Muscle of leg (tissue), 11 donors: ENCODE data around the gene FAM78A. TPM values are rescaled to one million over a fixed set of nuclear protein-coding genes. Genes with fewer than 3 reads are reported as not detected.

Experiments
- DNase-seq: peaks from one replicate; pipeline ENCODE4 v3.0.0; 2013
- H3K27ac ChIP-seq: one replicate; pipeline ENCODE4 v1.5.1; 2013; ENCODE audit warnings: mild to moderate bottlenecking, low read length, control low read depth
- H3K27me3 ChIP-seq: one replicate; pipeline ENCODE4 v1.6.1; 2013; ENCODE audit warnings: low read length; ENCODE audit not compliant: control insufficient read depth, insufficient read depth
- H3K36me3 ChIP-seq: one replicate; pipeline ENCODE4 v1.6.1; 2013; ENCODE audit warnings: low read length; ENCODE audit not compliant: control insufficient read depth, insufficient read depth
- H3K4me1 ChIP-seq: one replicate; pipeline ENCODE4 v1.6.1; 2013; ENCODE audit warnings: low read length; ENCODE audit not compliant: control insufficient read depth, insufficient read depth
- H3K4me3 ChIP-seq: one replicate; pipeline ENCODE4 v1.5.1; 2013; ENCODE audit warnings: low read length, control low read depth
- H3K9me3 ChIP-seq: replicated peaks from 2 replicates; pipeline ENCODE4 v1.6.1; 2013; ENCODE audit warnings: low read depth, low read length; ENCODE audit not compliant: control insufficient read depth
- WGBS: methylation state at CpG from one replicate; pipeline ENCODE4 v1.1.5; 2013; ENCODE audit warnings: missing lambda C conversion rate; ENCODE audit not compliant: insufficient coverage; 5-methylcytosine and 5-hydroxymethylcytosine counted together
- polyA plus RNA-seq, 8 donors: library from polyadenylated mRNA; unstranded; fragments of 120-200 nt; gene quantifications; one replicate each; pipeline versions ENCODE4 v1.2.1 to v1.2.3, GENCODE V29; 2013; ENCODE audit warnings: inconsistent platforms in 1 of 8, low replicate concordance in 1 of 8; ENCODE audit not compliant: insufficient read length in 8 of 8, insufficient read depth in 1 of 8
- total RNA-seq: library from RNA; stranded (reverse); fragments of 120-200 nt; gene quantifications from one replicate; pipeline ENCODE4 v1.2.4, GENCODE V29; 2013

FAM78A gene
- total and polyA plus RNA-seq, 9 donors: 23.0 to 45.2 (median 33.1) TPM

DNA sequence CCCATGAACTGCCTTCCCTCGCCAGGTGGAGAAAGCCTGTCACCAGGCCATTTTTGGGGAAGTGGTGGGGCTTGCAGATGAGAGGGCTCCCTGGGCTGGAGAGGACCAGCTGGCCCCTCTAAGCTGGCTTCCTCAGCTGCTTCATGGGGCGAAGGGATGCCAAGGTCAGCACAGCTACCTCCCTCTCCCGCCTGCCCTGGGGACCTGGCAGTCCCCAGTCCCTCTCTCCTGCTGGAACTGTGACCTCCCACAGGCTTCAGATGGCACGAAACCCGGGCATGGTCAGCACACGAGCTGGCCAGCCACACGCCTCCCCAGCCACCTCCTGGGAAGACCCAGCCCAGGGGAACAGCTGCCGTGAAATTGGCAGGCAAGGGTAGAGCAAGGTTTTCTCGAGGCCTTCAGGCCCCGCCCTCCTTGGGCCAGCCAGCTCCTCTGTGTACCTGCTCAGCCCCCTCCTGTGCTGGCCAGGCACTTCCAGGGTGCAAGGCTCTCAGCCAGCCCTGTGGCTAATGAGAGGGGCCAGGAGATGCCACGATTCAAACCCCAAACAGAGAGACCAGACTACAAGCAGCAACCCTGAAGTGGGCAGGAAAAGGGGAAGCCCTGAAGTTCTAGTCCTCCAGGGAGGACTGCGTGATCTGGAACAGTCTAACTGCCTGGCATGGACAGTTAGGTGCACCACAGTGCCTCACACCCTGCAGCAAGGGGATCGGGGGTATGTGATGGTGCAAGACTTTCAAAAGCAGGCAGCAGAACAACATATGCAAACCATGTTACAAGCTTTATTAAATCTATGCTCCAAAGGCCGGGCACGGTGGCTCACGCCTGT lies 26.1 kb upstream of the FAM78A start:
- Histone ChIP-seq H3K36me3 (peaks cover 6% of the 10 kb centered on the region), H3K4me3 (no peak overlapping the region), H3K4me1 (peaks cover 58% of the 10 kb centered on the region), H3K27ac (peak overlapping the region; percentile 74), H3K9me3 (no peaks in the 10 kb centered on the region), H3K27me3 (no peaks in the 10 kb centered on the region)
- 56% methylated on average over 13 of the region's 16 CpGs for WGBS
- peak; percentile 62 for DNase-seq

DNA sequence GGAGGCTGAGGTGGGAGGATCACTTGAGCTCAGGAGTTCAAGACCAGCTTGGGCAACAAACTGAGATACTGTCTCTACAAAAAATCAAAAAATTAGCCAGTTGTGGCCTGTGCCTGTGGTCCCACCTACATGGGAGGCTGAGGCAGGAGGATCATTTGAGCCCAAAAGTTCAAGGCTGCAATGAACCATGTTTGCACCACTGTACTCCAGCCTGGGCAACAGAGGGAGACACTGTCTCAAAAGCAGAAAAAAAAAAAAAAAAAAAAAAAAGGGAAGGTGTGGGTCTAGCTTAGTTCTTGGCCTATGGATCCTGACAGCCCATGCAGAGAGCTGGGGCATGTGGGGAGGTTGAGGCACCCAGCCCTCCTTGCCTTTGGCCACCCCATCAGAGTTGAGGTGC lies 24.1 kb upstream of the FAM78A start:
- H3K9me3 ChIP-seq: no peaks in the 10 kb centered on the region
- peaks cover 66% of the 10 kb centered on the region for H3K4me1 ChIP-seq
- H3K27me3 ChIP-seq: no peaks in the 10 kb centered on the region
- peaks cover 12% of the 10 kb centered on the region for H3K36me3 ChIP-seq
- H3K4me3 ChIP-seq: no peak overlapping the region
- H3K27ac ChIP-seq: peak overlapping the region; percentile 83
- no peak for DNase-seq

DNA sequence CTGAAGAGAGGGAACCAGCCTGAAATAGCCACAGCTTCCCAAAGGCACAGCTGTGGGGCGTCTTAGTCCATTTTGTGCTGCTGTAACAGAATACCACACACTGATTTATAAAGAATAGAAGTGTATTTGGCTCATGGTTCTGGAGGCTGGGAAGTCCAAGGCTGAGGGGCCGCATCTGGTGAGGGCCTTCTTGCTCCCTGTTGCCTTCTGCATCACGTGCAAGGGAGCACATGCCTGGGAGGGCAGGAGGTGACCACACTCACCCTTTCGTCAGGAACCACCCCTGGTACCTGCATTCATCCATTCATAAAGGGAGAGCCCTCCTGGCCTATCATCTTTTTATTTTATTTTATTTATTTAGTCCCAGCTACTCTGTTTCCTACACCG lies 23.6 kb upstream of the FAM78A start:
- no peaks in the 10 kb centered on the region for H3K27me3 ChIP-seq
- H3K27ac ChIP-seq: peak overlapping the region; percentile 83
- no peak overlapping the region for H3K4me3 ChIP-seq
- 79% methylated on average over 2 of the region's 5 CpGs for WGBS
- peaks cover 66% of the 10 kb centered on the region for H3K4me1 ChIP-seq
- no peaks in the 10 kb centered on the region for H3K9me3 ChIP-seq
- H3K36me3 ChIP-seq: peaks cover 12% of the 10 kb centered on the region
- DNase-seq: no peak

DNA sequence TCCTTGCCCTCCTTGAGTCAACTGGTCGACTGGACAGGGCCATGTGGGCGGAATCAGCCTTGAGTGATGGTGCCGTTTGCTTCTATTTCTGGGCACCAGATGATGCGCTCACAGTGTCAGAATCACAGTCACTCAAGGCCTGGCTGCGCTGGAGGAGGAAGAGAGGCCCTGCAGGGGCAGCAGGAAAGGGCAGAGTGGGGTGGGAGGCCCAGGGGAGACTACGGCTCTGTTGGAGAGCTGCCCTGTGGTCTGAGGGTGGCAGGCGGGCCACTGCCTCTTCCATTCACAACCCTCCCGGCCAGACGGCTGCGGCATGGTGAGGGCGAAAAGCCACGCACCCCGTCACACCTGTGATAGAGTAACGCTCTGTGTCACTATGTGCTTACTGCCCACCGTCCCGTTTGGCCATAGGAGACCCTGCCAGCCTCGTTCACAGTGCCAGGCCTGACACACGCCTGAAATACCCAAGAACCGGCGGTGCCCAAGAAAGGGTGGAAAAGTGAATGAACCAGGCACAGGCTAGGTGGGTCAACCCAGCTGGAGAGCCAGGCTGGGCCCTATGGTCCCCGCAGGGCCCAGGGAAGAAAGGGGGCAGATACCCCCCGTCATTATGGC lies 23.1 kb upstream of the FAM78A start:
- H3K4me1 ChIP-seq: peaks cover 62% of the 10 kb centered on the region
- DNase-seq: peak; percentile 62
- 86% methylated on average over 17 of the region's 22 CpGs for WGBS

DNA sequence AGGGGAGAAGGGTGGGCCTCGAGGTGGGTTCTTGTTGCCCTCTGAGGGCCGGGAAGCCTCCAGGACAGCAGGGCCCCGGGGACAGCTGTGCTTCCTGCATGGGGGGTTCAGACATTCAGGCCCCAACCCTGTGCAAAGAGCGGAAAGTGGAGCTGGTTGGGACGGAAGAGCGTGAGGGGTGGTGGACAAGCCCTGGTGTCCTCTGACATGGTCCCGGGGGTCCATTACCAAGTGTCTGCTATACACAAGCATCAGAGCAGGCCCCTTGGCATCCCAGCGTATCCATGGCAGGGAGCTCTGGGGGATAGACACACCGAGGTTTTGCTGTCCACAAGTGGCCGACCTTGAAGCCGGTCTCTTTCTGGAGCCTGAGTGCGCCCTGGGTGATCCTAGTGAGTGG lies 22.5 kb upstream of the FAM78A start:
- peak overlapping the region; percentile 83 for H3K27ac ChIP-seq
- H3K9me3 ChIP-seq: no peaks in the 10 kb centered on the region
- H3K4me3 ChIP-seq: no peak overlapping the region
- no peaks in the 10 kb centered on the region for H3K27me3 ChIP-seq
- DNase-seq: no peak
- 89% methylated on average over 8 of the region's 12 CpGs for WGBS
- H3K4me1 ChIP-seq: peaks cover 60% of the 10 kb centered on the region
- peaks cover 12% of the 10 kb centered on the region for H3K36me3 ChIP-seq

More for the DNA sequence above, 23.1 kb upstream of the FAM78A start:
- Histone ChIP-seq H3K36me3 (peaks cover 7% of the 10 kb centered on the region), H3K27me3 (no peaks in the 10 kb centered on the region), H3K27ac (peak overlapping the region; percentile 83), H3K9me3 (no peaks in the 10 kb centered on the region), H3K4me3 (no peak overlapping the region)

DNA sequence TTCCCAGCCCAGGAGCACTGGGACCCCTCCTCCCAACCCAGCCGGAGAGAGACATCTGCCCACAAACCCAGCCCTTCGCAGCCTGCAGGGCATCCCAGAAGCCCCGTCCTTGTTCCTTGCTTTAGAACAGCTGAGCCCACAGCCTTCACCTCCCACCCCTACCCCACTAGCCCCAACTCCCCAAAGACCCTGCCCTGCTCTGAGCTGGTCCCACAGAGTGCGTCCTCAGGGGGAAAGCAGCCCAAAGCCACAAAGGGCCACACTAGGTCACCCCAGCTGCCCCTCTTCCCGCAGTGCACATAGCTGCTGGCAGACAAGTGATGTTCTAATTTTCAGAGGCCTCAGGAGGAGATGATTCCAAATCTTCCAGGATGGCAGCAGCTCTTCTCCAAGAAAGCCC lies 22.0 kb upstream of the FAM78A start:
- Histone ChIP-seq H3K4me3 (no peak overlapping the region), H3K27me3 (no peaks in the 10 kb centered on the region), H3K27ac (peak overlapping the region; percentile 83), H3K36me3 (peaks cover 17% of the 10 kb centered on the region), H3K9me3 (no peaks in the 10 kb centered on the region), H3K4me1 (peaks cover 57% of the 10 kb centered on the region)
- WGBS: 58% methylated on average over 5 of the region's 5 CpGs
- DNase-seq: no peak

DNA sequence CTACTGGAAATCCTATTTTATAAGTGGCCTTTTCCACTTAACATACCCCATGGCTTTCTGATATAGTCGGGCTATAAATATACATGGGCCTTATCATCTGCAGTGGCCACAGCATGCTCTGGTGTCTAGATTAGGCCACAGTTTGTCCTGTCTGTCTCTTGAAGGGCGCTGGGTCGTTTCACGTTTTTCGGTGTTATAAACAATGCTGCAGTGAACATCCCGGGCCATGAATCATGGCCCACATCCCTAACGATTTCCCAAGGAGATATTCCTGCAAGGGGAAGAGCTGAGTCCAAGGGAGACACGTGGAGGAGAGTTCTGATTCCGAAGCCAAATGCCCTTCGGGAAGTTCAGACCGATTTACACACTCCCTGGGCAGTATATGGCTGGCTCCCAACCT lies 21.6 kb upstream of the FAM78A start:
- peaks cover 57% of the 10 kb centered on the region for H3K4me1 ChIP-seq
- no peaks in the 10 kb centered on the region for H3K9me3 ChIP-seq
- H3K36me3 ChIP-seq: peaks cover 21% of the 10 kb centered on the region
- WGBS: 72% methylated on average over 3 of the region's 11 CpGs
- H3K27me3 ChIP-seq: no peaks in the 10 kb centered on the region
- no peak overlapping the region for H3K4me3 ChIP-seq
- no peak for DNase-seq
- peak overlapping the region; percentile 62 for H3K27ac ChIP-seq

DNA sequence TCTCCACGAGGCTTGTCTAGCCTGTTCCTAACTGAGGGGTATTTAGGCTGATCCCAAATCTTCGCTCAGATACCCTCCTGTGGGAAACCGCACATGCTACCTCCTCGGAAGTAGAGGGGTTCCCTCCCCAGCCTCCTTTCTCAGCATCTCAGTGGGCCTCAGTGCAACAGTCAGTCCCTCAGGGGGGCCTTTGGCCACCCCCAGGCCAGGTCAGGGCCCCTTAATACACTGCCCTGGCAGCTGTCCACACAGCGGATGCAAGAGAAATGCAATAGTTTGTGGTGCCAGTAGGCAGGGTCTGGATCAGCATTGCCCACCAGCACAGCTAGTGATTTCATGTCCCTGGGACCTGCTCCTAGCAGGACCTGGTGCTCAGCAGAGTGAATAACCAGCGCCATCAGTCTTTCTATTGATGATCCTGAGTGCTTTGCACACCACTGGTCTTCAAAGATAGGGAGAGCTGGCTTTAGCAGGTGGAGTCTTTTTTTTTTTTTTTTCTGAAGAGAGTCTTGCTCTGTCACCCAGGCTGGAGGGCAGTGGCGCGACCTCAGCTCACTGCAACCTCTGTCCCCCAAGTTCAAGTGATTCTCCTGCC lies 20.7 kb upstream of the FAM78A start:
- H3K27ac ChIP-seq: no peak overlapping the region
- 68% methylated on average over 4 of the region's 8 CpGs for WGBS
- peaks cover 56% of the 10 kb centered on the region for H3K4me1 ChIP-seq
- no peak for DNase-seq
- H3K4me3 ChIP-seq: no peak overlapping the region
- H3K36me3 ChIP-seq: peaks cover 28% of the 10 kb centered on the region
- H3K27me3 ChIP-seq: no peaks in the 10 kb centered on the region
- H3K9me3 ChIP-seq: no peaks in the 10 kb centered on the region

DNA sequence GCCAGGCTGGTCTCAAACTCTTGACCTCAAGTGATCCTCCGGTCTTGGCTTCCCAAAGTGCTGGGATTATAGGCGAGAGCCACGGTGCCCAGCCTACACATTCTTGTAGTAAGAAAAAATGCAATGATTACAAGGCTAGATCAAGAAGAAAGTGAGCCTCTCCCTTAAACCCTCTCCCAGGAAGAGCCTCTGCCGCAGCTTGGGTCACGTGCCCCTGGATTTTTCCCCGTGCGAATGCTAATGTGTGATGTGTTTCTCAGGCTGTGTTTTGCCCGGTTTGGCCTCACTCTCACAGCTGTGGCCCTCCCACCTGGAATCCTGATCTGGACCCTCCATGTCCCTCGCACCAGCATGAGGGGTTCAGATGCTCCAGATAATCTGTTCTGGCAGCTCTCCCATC lies 20.1 kb upstream of the FAM78A start:
- no peak overlapping the region for H3K4me3 ChIP-seq
- DNase-seq: no peak
- H3K27ac ChIP-seq: no peak overlapping the region
- WGBS: 57% methylated on average over 5 of the region's 9 CpGs
- H3K4me1 ChIP-seq: peaks cover 56% of the 10 kb centered on the region
- H3K36me3 ChIP-seq: peaks cover 32% of the 10 kb centered on the region
- H3K27me3 ChIP-seq: no peaks in the 10 kb centered on the region
- H3K9me3 ChIP-seq: no peaks in the 10 kb centered on the region

DNA sequence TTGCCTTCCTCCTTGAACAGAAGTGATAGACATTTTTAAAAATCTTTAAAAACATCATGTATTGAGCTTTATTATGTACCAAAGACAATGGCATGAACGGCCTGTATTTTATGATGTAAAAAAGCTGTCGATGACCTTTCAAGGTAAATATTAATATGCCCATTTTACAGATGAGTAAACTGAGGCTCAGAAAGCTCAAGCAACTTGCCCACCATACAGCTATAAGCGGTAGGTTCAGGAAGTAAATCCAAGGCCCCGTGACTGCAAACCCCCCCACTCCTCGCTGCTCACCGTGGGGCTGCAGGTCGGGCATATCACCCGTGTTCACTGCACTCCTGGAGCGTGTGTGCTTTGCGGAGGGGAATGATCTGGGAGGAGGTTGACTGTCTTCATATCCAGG lies 16.6 kb upstream of the FAM78A start:
- Histone ChIP-seq H3K4me1 (peaks cover 58% of the 10 kb centered on the region), H3K27ac (no peak overlapping the region), H3K9me3 (no peaks in the 10 kb centered on the region), H3K27me3 (no peaks in the 10 kb centered on the region), H3K36me3 (peaks cover 36% of the 10 kb centered on the region), H3K4me3 (no peak overlapping the region)
- WGBS: 91% methylated on average over 5 of the region's 10 CpGs
- no peak for DNase-seq
